Measurements from ENCODE around the gene SERGEF. TPM values are rescaled to one million over a fixed set of nuclear protein-coding genes. Genes with fewer than 3 reads are reported as not detected.
"Not testable (repeated sequence)": the region's sequence is repeated elsewhere in the genome, so short reads cannot be mapped to it uniquely, and the experiment has no call there.

SERGEF gene
- total and polyA plus RNA-seq, 4 donors: 12.0 to 17.9 (median 13.4) TPM

DNA sequence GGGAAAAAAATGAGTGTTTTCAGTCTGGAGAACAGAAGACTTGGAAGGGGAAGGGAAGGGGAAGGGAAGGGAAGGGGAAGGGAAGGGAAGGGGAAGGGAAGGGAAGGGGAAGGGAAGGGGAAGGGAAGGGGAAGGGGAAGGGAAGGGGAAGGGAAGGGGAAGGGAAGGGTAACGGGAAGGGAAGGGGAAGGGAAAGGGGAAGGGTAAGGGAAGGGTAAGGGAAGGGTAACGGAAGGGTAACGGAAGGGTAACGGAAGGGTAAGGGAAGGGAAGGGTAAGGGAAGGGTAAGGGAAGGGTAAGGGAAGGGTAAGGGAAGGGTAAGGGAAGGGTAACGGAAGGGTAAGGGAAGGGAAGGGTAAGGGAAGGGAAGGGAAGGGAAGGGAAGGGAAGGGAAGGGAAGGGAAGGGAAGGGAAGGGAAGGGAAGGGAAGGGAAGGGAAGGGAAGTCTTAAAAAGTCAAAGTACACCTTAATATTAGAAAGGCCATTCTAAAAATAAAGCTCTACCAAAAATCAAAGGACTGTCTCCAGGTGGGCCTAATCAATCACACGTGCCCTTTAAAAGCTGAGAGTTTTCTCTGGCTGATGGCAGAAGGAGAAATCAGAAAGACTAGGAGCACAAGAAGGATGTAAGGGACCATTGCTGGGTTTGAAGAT, 116.2 kb downstream of the SERGEF start:
- H3K27me3 ChIP-seq (ENCODE audit: control insufficient read depth in 4 of 4, insufficient read depth in 4 of 4, low read length in 3 of 4); H3K36me3 ChIP-seq (ENCODE audit: control insufficient read depth in 4 of 4, insufficient read depth in 3 of 4, low read depth in 1 of 4, low read length in 3 of 4); H3K4me1 ChIP-seq (ENCODE audit: control insufficient read depth in 4 of 4, insufficient read depth in 4 of 4, low read length in 3 of 4); DNase-seq (ENCODE audit: low spot score); H3K9ac ChIP-seq (ENCODE audit: low read depth in 1 of 2, low read length in 2 of 2); H3K4me3 ChIP-seq (ENCODE audit: low read depth in 1 of 3, low read length in 3 of 3); H3K27ac ChIP-seq (ENCODE audit: low read depth in 1 of 2, low read length in 2 of 2); H3K9me3 ChIP-seq (ENCODE audit: control insufficient read depth in 4 of 4, low read length in 3 of 4): not testable (repeated sequence)
- WGBS: 92% methylated on average over 5 of the region's 6 CpGs

DNA sequence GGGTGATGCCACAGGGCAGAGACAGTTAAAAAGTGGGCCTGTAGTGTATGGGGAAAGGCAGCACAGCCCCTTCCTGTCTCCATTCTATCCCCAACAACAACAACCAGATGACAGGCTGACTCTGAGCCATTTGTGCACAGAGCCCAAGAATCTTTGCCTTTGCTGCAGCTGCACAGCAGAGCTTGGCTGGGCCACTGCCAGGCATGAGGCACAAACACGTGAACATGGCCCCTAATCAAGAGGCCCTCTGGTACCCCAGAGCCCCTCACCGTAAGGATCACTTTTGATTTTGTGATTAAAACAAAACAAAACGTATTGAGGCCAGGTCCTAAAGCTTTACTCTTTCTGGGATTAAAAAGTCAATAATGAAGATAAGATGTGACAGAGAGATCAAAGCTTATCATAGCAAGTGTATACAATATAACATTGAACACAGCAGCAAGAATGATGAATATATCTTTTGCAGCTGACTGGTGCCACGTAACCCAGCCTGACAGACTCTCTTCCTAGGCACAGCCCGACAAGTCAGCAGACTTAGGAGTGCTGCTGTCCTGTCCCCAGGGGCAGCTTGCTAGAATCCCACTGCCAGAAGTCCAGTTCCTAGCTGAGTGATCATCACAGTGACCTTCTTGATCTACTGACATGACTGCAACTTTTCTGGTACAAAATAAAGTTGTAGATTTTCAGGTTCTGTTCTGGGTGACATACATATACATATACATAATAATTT, 117.8 kb downstream of the SERGEF start:
- no peak overlapping the region for H3K4me3 ChIP-seq (ENCODE audit: low read depth in 1 of 3, low read length in 3 of 3)

DNA sequence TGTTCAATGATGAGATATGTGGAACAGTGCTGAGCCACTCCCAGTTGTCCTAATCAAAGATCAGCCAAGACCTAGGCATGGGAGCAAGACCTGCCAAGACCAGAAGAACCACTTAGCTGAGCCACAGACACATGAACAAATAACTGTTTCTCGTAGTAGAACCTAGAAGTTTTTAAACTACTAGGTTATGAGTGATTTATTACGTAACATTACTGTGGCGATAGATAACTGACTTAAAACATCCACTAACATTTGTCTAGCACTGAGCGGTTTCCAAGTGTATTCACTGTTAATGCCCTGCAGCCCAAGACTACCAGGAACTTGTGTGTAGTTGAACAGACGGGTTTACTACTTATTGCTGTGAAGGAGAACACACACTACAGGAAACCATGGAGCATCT, 120.4 kb downstream of the SERGEF start:
- no peak for TF ChIP-seq FOXA2 (IDR thresholded peaks at IDR 0.05)
- no peak for TF ChIP-seq HNF4G (IDR thresholded peaks at IDR 0.05)
- TF ChIP-seq, protein P1, sequence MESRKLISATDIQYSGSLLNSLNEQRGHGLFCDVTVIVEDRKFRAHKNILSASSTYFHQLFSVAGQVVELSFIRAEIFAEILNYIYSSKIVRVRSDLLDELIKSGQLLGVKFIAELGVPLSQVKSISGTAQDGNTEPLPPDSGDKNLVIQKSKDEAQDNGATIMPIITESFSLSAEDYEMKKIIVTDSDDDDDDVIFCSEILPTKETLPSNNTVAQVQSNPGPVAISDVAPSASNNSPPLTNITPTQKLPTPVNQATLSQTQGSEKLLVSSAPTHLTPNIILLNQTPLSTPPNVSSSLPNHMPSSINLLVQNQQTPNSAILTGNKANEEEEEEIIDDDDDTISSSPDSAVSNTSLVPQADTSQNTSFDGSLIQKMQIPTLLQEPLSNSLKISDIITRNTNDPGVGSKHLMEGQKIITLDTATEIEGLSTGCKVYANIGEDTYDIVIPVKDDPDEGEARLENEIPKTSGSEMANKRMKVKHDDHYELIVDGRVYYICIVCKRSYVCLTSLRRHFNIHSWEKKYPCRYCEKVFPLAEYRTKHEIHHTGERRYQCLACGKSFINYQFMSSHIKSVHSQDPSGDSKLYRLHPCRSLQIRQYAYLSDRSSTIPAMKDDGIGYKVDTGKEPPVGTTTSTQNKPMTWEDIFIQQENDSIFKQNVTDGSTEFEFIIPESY (IDR thresholded peaks at IDR 0.05): no peak
- no peak for TF ChIP-seq SP1 (IDR thresholded peaks at IDR 0.05)
- no peak for TF ChIP-seq EGR1 (IDR thresholded peaks at IDR 0.05; ENCODE audit: low read depth in 2 of 2)
- TF ChIP-seq, protein P2, sequence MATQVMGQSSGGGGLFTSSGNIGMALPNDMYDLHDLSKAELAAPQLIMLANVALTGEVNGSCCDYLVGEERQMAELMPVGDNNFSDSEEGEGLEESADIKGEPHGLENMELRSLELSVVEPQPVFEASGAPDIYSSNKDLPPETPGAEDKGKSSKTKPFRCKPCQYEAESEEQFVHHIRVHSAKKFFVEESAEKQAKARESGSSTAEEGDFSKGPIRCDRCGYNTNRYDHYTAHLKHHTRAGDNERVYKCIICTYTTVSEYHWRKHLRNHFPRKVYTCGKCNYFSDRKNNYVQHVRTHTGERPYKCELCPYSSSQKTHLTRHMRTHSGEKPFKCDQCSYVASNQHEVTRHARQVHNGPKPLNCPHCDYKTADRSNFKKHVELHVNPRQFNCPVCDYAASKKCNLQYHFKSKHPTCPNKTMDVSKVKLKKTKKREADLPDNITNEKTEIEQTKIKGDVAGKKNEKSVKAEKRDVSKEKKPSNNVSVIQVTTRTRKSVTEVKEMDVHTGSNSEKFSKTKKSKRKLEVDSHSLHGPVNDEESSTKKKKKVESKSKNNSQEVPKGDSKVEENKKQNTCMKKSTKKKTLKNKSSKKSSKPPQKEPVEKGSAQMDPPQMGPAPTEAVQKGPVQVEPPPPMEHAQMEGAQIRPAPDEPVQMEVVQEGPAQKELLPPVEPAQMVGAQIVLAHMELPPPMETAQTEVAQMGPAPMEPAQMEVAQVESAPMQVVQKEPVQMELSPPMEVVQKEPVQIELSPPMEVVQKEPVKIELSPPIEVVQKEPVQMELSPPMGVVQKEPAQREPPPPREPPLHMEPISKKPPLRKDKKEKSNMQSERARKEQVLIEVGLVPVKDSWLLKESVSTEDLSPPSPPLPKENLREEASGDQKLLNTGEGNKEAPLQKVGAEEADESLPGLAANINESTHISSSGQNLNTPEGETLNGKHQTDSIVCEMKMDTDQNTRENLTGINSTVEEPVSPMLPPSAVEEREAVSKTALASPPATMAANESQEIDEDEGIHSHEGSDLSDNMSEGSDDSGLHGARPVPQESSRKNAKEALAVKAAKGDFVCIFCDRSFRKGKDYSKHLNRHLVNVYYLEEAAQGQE (IDR thresholded peaks at IDR 0.05): no peak
- TF ChIP-seq, protein P3, sequence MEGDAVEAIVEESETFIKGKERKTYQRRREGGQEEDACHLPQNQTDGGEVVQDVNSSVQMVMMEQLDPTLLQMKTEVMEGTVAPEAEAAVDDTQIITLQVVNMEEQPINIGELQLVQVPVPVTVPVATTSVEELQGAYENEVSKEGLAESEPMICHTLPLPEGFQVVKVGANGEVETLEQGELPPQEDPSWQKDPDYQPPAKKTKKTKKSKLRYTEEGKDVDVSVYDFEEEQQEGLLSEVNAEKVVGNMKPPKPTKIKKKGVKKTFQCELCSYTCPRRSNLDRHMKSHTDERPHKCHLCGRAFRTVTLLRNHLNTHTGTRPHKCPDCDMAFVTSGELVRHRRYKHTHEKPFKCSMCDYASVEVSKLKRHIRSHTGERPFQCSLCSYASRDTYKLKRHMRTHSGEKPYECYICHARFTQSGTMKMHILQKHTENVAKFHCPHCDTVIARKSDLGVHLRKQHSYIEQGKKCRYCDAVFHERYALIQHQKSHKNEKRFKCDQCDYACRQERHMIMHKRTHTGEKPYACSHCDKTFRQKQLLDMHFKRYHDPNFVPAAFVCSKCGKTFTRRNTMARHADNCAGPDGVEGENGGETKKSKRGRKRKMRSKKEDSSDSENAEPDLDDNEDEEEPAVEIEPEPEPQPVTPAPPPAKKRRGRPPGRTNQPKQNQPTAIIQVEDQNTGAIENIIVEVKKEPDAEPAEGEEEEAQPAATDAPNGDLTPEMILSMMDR (IDR thresholded peaks at IDR 0.05; ENCODE audit: low read depth, low read length, missing input control): no peak
- TF ChIP-seq, protein P4, sequence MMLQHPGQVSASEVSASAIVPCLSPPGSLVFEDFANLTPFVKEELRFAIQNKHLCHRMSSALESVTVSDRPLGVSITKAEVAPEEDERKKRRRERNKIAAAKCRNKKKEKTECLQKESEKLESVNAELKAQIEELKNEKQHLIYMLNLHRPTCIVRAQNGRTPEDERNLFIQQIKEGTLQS (IDR thresholded peaks at IDR 0.05): no peak
- no peak for TF ChIP-seq RXRA (IDR thresholded peaks at IDR 0.05)
- no peak for TF ChIP-seq FOXA1 (IDR thresholded peaks at IDR 0.05)
- no peak for TF ChIP-seq NR2F2 (IDR thresholded peaks at IDR 0.05)
- no peak for TF ChIP-seq GABPA (IDR thresholded peaks at IDR 0.05 in 1 of 2, conservative IDR thresholded peaks at IDR 0.05 in 1 of 2)
- no peak for TF ChIP-seq TAF1 (conservative IDR thresholded peaks at IDR 0.05)
- TF ChIP-seq YY1 (IDR thresholded peaks at IDR 0.05): no peak
- no peak for TF ChIP-seq RAD21 (IDR thresholded peaks at IDR 0.05)
- TF ChIP-seq HNF4A (conservative IDR thresholded peaks at IDR 0.05): no peak
- TF ChIP-seq JUND (IDR thresholded peaks at IDR 0.05): no peak
- TF ChIP-seq, protein P5, sequence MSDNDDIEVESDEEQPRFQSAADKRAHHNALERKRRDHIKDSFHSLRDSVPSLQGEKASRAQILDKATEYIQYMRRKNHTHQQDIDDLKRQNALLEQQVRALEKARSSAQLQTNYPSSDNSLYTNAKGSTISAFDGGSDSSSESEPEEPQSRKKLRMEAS (IDR thresholded peaks at IDR 0.05): no peak
- WGBS: 91% methylated on average over 5 of the region's 5 CpGs
- Histone ChIP-seq H3K4me3 (ENCODE audit: low read depth in 1 of 3, low read length in 3 of 3) (no peak overlapping the region), H3K27me3 (ENCODE audit: control insufficient read depth in 4 of 4, insufficient read depth in 4 of 4, low read length in 3 of 4) (no peaks in the 10 kb centered on the region), H3K9ac (ENCODE audit: low read depth in 1 of 2, low read length in 2 of 2) (no peak overlapping the region), H3K36me3 (ENCODE audit: control insufficient read depth in 4 of 4, insufficient read depth in 3 of 4, low read depth in 1 of 4, low read length in 3 of 4) (no peaks in the 10 kb centered on the region), H3K9me3 (ENCODE audit: control insufficient read depth in 4 of 4, low read length in 3 of 4) (no peaks in the 10 kb centered on the region), H3K27ac (ENCODE audit: low read depth in 1 of 2, low read length in 2 of 2) (no peak overlapping the region), H3K4me1 (ENCODE audit: control insufficient read depth in 4 of 4, insufficient read depth in 4 of 4, low read length in 3 of 4) (no peaks in the 10 kb centered on the region)
- DNase-seq (ENCODE audit: low spot score): no peak

More for the DNA sequence above, 117.8 kb downstream of the SERGEF start:
- Histone ChIP-seq H3K27ac (ENCODE audit: low read depth in 1 of 2, low read length in 2 of 2) (no peak overlapping the region), H3K27me3 (ENCODE audit: control insufficient read depth in 4 of 4, insufficient read depth in 4 of 4, low read length in 3 of 4) (no peaks in the 10 kb centered on the region), H3K9me3 (ENCODE audit: control insufficient read depth in 4 of 4, low read length in 3 of 4) (no peaks in the 10 kb centered on the region), H3K4me1 (ENCODE audit: control insufficient read depth in 4 of 4, insufficient read depth in 4 of 4, low read length in 3 of 4) (no peaks in the 10 kb centered on the region), H3K9ac (ENCODE audit: low read depth in 1 of 2, low read length in 2 of 2) (no peak overlapping the region), H3K36me3 (ENCODE audit: control insufficient read depth in 4 of 4, insufficient read depth in 3 of 4, low read depth in 1 of 4, low read length in 3 of 4) (no peaks in the 10 kb centered on the region)
- 81% methylated on average over 5 of the region's 5 CpGs for WGBS
- no peak for TF ChIP-seq FOXA2 (IDR thresholded peaks at IDR 0.05)
- no peak for TF ChIP-seq FOXA1 (IDR thresholded peaks at IDR 0.05)
- TF ChIP-seq RXRA (IDR thresholded peaks at IDR 0.05): no peak
- no peak for DNase-seq (ENCODE audit: low spot score)
